Right ventricle myocardium superior (tissue), 1 donor: ENCODE measurements around the gene EPB41L2. TPM values are rescaled to one million over a fixed set of nuclear protein-coding genes. Genes with fewer than 3 reads are reported as not detected.

Source experiments
- ATAC-seq: fragments of 200-7000 bp; cut with Tn5 transposase; one replicate; pipeline ENCODE4 v1.9.1; 2020; ENCODE audit warnings: mild to moderate bottlenecking; ENCODE audit not compliant: poor library complexity
- DNase-seq: peaks from one replicate; pipeline ENCODE4 v3.0.0-alpha.2; 2020
- intact Hi-C: fragments of 100-400 bp; cut with DNase I; formaldehyde crosslinking; loops from one replicate; pipeline ENCODE4 v1.11.2; 2022
- total RNA-seq: library from RNA; stranded (reverse); fragmentation: NEBNext Ultra II Directional; extraction: Animal tissue kit (Norgen Biotek cat#: 25700); gene quantifications from one replicate; pipeline ENCODE4 v1.2.1, GENCODE V29; 2021
- donor health status: DM: no; HTN: yes; CAD: no; lungs with severe emphysema.

Gene EPB41L2
- total RNA-seq, 1 donor from 2014 or later, result 88.8 TPM

- no peak for ATAC-seq
- intact Hi-C loops, result no loop called here
- DNase-seq, result no peak
Measured at GRCh38 chr6:130870179-130870880, 192.7 kb downstream of the EPB41L2 start.

DNA sequence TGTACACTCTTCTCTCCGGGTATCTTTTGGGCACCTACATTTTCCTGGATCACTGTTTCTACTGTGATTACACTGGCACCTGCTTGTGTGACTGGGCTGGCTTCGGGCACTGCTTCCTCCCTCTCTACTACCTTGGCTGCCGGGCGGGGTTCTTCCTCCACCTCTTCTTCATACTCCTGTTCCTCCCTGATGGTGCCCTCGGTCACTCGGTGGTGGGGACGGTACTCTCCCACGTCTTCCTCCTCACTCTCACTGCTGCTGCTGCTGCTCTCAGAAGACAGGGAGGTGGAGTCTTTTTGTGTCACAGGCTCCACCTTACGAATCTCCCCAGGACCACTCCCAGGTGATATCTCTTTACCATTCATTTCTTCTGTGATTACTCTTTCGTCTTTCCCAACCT, 193.4 kb downstream of the EPB41L2 start:
- ATAC-seq, result no peak
- intact Hi-C loops, result no loop called here
- no peak for DNase-seq

DNA sequence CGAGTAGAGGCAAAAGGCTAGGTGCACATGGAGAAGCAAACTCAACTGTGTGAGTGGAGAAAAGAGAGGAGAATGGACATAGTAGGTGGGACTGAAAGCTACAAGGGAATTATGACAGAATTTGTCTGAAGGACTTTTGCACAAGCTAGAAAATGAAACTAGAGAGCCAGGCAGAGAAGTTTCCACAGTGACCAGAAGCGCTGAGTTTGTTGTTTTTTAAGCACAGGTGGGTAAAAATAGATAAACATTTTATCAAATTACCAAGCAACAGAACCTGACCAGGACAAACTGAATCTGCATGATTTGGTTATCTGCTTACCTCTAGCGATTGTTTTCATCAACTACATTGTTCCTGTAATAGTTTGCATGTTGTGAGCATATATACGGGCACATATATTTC, 197.3 kb downstream of the EPB41L2 start:
- intact Hi-C loops, result no loop called here
- no peak for DNase-seq

DNA sequence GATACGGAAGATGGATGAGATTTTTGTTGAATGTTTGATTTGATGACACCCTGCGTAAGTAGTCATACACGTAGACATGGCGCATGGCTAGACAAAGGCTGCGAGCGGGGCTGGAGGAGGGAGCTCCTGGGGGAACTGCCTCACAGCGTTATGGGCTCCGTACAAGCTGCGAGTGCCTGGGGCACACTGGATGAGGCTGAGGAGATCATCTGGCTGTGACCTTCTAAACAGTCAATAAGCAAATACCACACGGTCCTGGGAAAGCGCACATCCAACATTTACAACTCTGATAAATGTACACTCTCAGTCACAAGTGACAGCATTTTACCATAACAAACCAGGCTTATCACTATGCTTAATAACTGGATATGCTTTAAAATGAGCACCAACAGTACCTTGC, 198.7 kb downstream of the EPB41L2 start:
- intact Hi-C loops, result no loop called here
- no peak for ATAC-seq
- DNase-seq, result no peak

More for the DNA sequence above, 197.3 kb downstream of the EPB41L2 start:
- no peak for ATAC-seq

GRCh38 chr6:130863415-130864230, 199.4 kb downstream of the EPB41L2 start:
- no peak for DNase-seq
- intact Hi-C loops, result no loop called here
- no peak for ATAC-seq

DNA sequence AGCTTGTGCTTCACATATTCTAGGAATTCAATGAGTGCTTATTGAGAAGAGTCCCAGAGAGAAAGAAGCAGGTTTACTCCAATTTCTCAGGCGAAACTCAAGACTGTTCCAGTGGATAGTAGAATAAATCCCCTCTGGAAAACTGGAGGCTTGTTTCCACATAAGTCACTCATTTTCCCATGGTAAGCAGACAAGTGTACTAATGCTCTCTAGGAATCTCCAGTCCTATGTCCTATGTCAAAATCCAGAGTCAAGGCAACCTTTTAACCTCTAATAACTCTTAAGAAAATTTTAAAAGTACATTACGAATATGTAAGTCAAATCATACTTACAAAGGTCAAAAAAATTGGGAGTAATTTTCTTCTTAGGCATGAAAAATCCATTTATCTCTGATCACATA, 200.7 kb downstream of the EPB41L2 start:
- DNase-seq (no peak), ATAC-seq (no peak)
- intact Hi-C loops, result no loop called here

GRCh38 chr6:130859161-130859867, 203.7 kb downstream of the EPB41L2 start:
- intact Hi-C loops, result no loop called here
- DNase-seq, result no peak
- no peak for ATAC-seq

DNA sequence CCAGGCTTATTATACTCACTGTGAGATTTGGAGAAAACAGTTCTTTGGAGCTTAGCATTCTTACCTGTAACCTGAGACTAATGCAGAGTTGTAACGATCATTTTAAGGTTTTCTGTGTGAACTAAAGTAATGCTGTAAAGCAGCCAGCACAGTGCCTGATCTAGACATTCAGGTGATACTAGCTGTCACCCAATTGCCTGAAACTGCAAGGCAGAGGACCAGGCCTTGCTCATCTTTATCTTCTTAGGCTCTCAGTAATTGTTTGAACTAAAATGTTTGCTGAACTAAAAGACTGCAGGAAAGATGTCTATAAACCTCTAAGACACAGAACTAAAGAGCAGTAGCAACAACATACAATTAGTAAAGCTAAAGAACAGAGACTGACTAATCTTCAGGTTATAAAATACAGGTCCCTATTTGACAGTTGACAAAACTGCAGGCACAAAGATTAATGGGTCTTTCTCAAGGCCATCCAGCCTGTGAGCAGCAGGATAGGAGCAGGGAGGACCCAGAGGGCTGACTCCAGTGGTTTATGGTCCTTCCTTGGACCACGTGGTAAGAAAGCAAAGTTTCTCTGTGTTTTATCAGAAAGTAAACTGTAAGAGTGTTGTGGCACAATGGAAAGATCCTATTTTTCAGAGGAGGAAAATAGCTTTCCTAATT, 204.4 kb downstream of the EPB41L2 start:
- intact Hi-C loops, result no loop called here
- no peak for DNase-seq
- ATAC-seq, result no peak

DNA sequence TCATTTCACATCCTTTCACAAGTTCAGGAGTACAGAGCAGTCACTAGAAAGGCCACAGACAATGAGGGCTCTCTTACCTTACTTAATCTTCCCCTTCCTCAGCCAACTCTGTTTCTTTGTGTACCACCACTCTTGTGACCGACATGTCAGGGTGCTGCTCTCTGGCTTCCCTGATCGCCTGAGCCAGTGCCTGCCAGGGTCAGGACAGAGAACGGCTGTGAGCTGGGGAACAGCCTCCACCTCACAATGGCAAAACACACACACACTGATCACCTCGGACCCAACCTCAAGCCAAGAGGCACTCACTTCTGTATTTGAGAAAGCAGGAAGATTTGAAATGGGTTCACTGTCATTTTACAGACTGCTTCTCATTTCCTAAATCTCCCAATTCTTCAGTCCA, 205.0 kb downstream of the EPB41L2 start:
- intact Hi-C loops, result no loop called here
- DNase-seq (no peak), ATAC-seq (no peak)

GRCh38 chr6:130853555-130854183, 209.4 kb downstream of the EPB41L2 start:
- intact Hi-C loops, result no loop called here
- ATAC-seq (no peak), DNase-seq (no peak)

GRCh38 chr6:130852844-130853554, 210.0 kb downstream of the EPB41L2 start:
- intact Hi-C loops, result no loop called here
- DNase-seq (no peak), ATAC-seq (no peak)

DNA sequence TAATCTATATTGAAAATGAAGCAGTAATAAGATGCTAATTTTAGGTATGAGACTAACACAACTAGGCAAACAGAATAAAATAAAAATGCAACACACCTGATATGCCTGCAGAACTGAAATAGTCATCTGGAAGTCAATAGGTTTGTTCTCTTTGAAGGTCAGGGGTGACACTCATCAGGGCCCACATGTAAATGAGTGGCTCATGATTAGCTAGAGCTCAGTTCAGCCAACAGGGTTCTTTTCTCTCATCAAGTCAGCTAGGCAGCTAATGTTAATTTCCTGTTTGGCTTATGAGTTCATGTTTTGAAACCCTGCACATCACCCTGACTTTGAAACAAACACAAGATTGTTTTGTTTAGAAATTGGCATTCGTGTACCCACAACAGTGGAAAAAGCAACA, 212.0 kb downstream of the EPB41L2 start:
- ATAC-seq (no peak), DNase-seq (no peak)
- intact Hi-C loops, result no loop called here

DNA sequence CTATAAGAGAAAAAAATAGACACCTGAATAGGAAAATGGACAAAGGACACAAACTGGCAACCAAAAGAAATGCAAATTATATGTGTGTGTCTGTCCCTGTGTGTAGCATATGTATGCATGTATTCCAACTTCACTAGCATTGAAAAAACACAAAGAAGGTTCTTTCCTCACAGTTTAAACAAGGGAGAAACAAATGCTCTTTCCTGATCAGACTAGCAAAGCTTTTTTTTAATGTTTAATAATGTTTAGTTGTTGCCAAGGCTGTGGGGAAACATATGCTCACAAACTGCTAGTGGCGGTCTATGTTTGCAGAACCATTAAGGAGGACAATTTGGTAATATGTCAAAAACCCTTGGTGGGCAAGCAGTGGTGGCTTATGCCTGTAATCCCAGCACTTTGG, 213.5 kb downstream of the EPB41L2 start:
- intact Hi-C loops, result no loop called here
- ATAC-seq (no peak), DNase-seq (no peak)

DNA sequence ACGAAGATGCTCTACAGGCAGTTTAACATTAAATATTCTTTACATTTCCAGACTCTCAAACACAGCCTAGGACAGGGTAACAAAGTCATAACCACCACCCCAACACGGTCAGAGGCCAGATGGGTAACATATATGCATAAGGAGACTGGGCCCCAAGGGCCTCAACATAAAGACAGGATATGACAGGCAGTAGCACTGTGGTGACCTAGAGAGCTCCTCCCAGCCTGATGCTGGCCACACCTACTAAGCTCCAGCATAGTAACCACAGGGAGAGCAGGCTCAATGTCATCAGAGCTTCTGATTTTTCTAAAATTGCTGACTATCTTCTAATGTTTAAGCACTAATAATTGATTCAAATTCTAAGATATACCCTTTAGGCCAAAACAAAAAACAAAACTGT, 214.1 kb downstream of the EPB41L2 start:
- ATAC-seq, result no peak
- intact Hi-C loops, result no loop called here

GRCh38 chr6:130847001-130847910, 215.8 kb downstream of the EPB41L2 start:
- ATAC-seq (peak; percentile 53), DNase-seq (no peak)
- intact Hi-C loops, result no loop called here

More for the DNA sequence above, 214.1 kb downstream of the EPB41L2 start:
- DNase-seq, result no peak

DNA sequence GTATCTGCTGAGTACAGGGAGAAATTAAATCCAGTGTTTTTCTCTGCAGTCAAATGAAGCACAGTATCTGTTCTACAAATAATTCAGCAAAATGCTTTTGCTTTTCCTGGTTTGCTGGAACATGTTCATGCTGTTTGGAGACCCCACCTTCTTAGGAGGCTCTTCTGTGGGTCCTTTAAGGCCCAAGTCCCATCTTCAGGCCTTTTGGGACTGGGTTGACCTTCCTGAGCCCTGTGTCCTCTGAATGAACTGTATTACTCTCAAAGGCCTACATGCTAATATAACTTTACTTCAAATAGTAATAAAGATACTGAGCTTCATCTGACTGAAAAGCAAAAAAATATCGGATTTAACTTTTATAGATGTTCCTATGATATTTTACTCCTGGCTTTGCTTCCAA, 216.5 kb downstream of the EPB41L2 start:
- DNase-seq, result no peak
- intact Hi-C loops, result no loop called here
- ATAC-seq, result no peak
